Esophagus muscularis mucosa (tissue), 4 donors: Measurements from ENCODE around the gene ZMYND11. TPM values are rescaled to one million over a fixed set of nuclear protein-coding genes. Genes with fewer than 3 reads are reported as not detected.

Experiments used
- DNase-seq: peaks from one replicate; pipeline ENCODE4 v3.0.0-alpha.2; 2017; ENCODE audit errors: extremely low spot score
- H3K27ac ChIP-seq, 4 donors: fragments of 200-600 bp; sonication (generic); replicated peaks in 1 of 4; 1 replicate in 3 of 4; 2 replicates in 1 of 4; pipeline ENCODE4 v1.5.1; 2016 to 2019; ENCODE audit warnings: mild to moderate bottlenecking in 1 of 4
- H3K27me3 ChIP-seq, 4 donors: fragments of 200-600 bp; sonication (generic); one replicate each; pipeline versions ENCODE4 v1.5.1 to v1.6.0; 2016 to 2019
- H3K36me3 ChIP-seq, 4 donors: fragments of 200-600 bp; sonication (generic); one replicate each; pipeline ENCODE4 v1.5.1; 2016 to 2019
- H3K4me1 ChIP-seq, 4 donors: fragments of 200-600 bp; sonication (generic); one replicate each; pipeline ENCODE4 v1.5.1; 2016 to 2019
- H3K4me3 ChIP-seq, 4 donors: fragments of 200-600 bp; sonication (generic); 1 replicate in 2 of 4; 2 replicates in 2 of 4; pipeline ENCODE4 v1.5.1; 2016 to 2019; ENCODE audit warnings: mild to moderate bottlenecking in 4 of 4, moderate library complexity in 1 of 4
- H3K9me3 ChIP-seq, 4 donors: fragments of 200-600 bp; sonication (generic); 1 replicate in 3 of 4; 2 replicates in 1 of 4; pipeline ENCODE4 v1.5.1; 2016 to 2019
- CTCF ChIP-seq, 3 experiments: fragments of 200-600 bp in 2 of 3; fragments of 450-650 bp in 1 of 3; sonication (generic) in 2 of 3; IDR thresholded peaks; one replicate each; pipeline ENCODE4 v1.5.1; 2017 to 2019; ENCODE audit warnings: antibody characterized with exemption in 3 of 3, mild to moderate bottlenecking in 2 of 3, moderate library complexity in 1 of 3
- EP300 ChIP-seq: sonication (generic); formaldehyde crosslinking; IDR thresholded peaks from one replicate; pipeline ENCODE4 v1.6.1; 2017; ENCODE audit warnings: antibody characterized with exemption
- POLR2A ChIP-seq: fragments of 450-650 bp; IDR thresholded peaks from one replicate; pipeline ENCODE4 v1.6.1; 2017; ENCODE audit warnings: antibody characterized with exemption, moderate library complexity, mild to moderate bottlenecking, low read depth
- POLR2AphosphoS5 ChIP-seq, 2 donors: sonication (generic); formaldehyde crosslinking; IDR thresholded peaks; one replicate each; pipeline ENCODE4 v1.6.1; 2017; ENCODE audit warnings: antibody characterized with exemption in 2 of 2
- WGBS: methylation state at CpG from one replicate; pipeline ENCODE4 v1.1.5; 2018; 5-methylcytosine and 5-hydroxymethylcytosine counted together
- intact Hi-C: fragments of 100-400 bp; cut with DNase I; formaldehyde crosslinking; loops from one replicate; pipeline ENCODE4 v1.15.1; 2023
- total RNA-seq, 4 donors: library from RNA; depleted of rRNA; stranded (reverse); fragments of >200 nt; gene quantifications; one replicate each; pipeline versions ENCODE4 v1.1.0 to v1.2.1, GENCODE V29; 2016

ZMYND11 gene
- total RNA-seq, 4 donors from 2014 or later, result 132 to 145 (median 139) TPM

GRCh38 chr10:224571-224970, 89.3 kb downstream of the ZMYND11 start:
- no peak overlapping the region for H3K27ac ChIP-seq
- H3K9me3 ChIP-seq, result no peaks in the 10 kb centered on the region
- intact Hi-C loops, result no loop called here
- H3K27me3 ChIP-seq, result no peaks in the 10 kb centered on the region
- H3K36me3 ChIP-seq, result no peaks in the 10 kb centered on the region
- peaks cover 0 to 11% (median 6%) of the 10 kb centered on the region in 4 donors for H3K4me1 ChIP-seq
- WGBS, result 86% methylated on average over 3 of the region's 3 CpGs
- DNase-seq, result no peak
- TF ChIP-seq CTCF (IDR thresholded peaks at IDR 0.05), result no peak
- no peak for TF ChIP-seq EP300
- no peak for TF ChIP-seq POLR2A
- TF ChIP-seq POLR2AphosphoS5 (IDR thresholded peaks at IDR 0.05), result no peak
- no peak overlapping the region for H3K4me3 ChIP-seq

GRCh38 chr10:226018-226417, 90.8 kb downstream of the ZMYND11 start:
- intact Hi-C loops, result no loop called here
- Histone ChIP-seq H3K9me3 (no peaks in the 10 kb centered on the region), H3K36me3 (no peaks in the 10 kb centered on the region), H3K4me3 (no peak overlapping the region), H3K27me3 (no peaks in the 10 kb centered on the region), H3K4me1 (no peaks in the 10 kb centered on the region), H3K27ac (no peak overlapping the region)
- 80% methylated on average over 2 of the region's 2 CpGs for WGBS
- DNase-seq, result no peak
- TF ChIP-seq POLR2AphosphoS5 (IDR thresholded peaks at IDR 0.05), result no peak
- TF ChIP-seq POLR2A, result no peak
- TF ChIP-seq EP300, result no peak
- TF ChIP-seq CTCF (IDR thresholded peaks at IDR 0.05), result no peak

- no peak for DNase-seq
- H3K4me1 ChIP-seq, result no peaks in the 10 kb centered on the region
- 67% methylated on average over 2 of the region's 2 CpGs for WGBS
- no peak overlapping the region for H3K4me3 ChIP-seq
- H3K9me3 ChIP-seq, result no peaks in the 10 kb centered on the region
- no peak overlapping the region for H3K27ac ChIP-seq
- no peaks in the 10 kb centered on the region for H3K36me3 ChIP-seq
- TF ChIP-seq POLR2A, result no peak
- intact Hi-C loops, result no loop called here
- no peaks in the 10 kb centered on the region for H3K27me3 ChIP-seq
Observed at GRCh38 chr10:227014-227413, 91.8 kb downstream of the ZMYND11 start.

GRCh38 chr10:228366-228765, 93.1 kb downstream of the ZMYND11 start:
- Histone ChIP-seq H3K27ac (no peak overlapping the region), H3K4me3 (no peak overlapping the region), H3K4me1 (no peaks in the 10 kb centered on the region), H3K9me3 (no peaks in the 10 kb centered on the region), H3K36me3 (no peaks in the 10 kb centered on the region), H3K27me3 (no peaks in the 10 kb centered on the region)
- TF ChIP-seq POLR2AphosphoS5 (IDR thresholded peaks at IDR 0.05) (no peak), EP300 (no peak), POLR2A (no peak), CTCF (IDR thresholded peaks at IDR 0.05) (no peak)
- WGBS, result 88% methylated on average over 6 of the region's 6 CpGs
- DNase-seq, result no peak
- intact Hi-C loops, result no loop called here

GRCh38 chr10:230758-231157, 95.5 kb downstream of the ZMYND11 start:
- no peak overlapping the region for H3K4me3 ChIP-seq
- 89% methylated on average over 9 of the region's 9 CpGs for WGBS
- peaks cover 0 to under 1% (median 0%) of the 10 kb centered on the region in 4 donors for H3K4me1 ChIP-seq
- intact Hi-C loops, result no loop called here
- DNase-seq, result no peak
- H3K36me3 ChIP-seq, result no peaks in the 10 kb centered on the region
- TF ChIP-seq POLR2AphosphoS5 (IDR thresholded peaks at IDR 0.05) (no peak), CTCF (IDR thresholded peaks at IDR 0.05) (peak in 1 of 3 experiments; percentile 50)
- no peak overlapping the region for H3K27ac ChIP-seq
- H3K27me3 ChIP-seq, result no peaks in the 10 kb centered on the region
- no peaks in the 10 kb centered on the region for H3K9me3 ChIP-seq
